Right lobe of liver (tissue), 6 donors: Measurements from ENCODE around the gene MAP4K3. TPM values are rescaled to one million over a fixed set of nuclear protein-coding genes. Genes with fewer than 3 reads are reported as not detected.

ENCODE experiments used
- ATAC-seq, 4 donors: fragments of 200-7000 bp; cut with Tn5 transposase; one replicate each; pipeline ENCODE4 v1.9.1; 2020; ENCODE audit warnings: mild to moderate bottlenecking in 4 of 4, moderate library complexity in 4 of 4
- DNase-seq, 3 donors: peaks; one replicate each; pipeline ENCODE4 v3.0.0-alpha.2; 2020
- H3K27ac ChIP-seq, 3 donors: fragments of 200-600 bp; one replicate each; pipeline ENCODE4 v1.8.0; 2022
- H3K27me3 ChIP-seq, 2 donors: fragments of 200-600 bp; one replicate each; pipeline ENCODE4 v1.8.0; 2022
- H3K36me3 ChIP-seq, 4 donors: fragments of 200-600 bp; sonication (generic) in 1 of 4; one replicate each; pipeline versions ENCODE4 v1.5.1 to v1.8.0; 2017 to 2022; ENCODE audit warnings: control low read depth in 1 of 4
- H3K4me1 ChIP-seq, 4 donors: fragments of 200-600 bp; sonication (generic) in 1 of 4; one replicate each; pipeline versions ENCODE4 v1.5.1 to v1.8.0; 2017 to 2022; ENCODE audit warnings: control low read depth in 1 of 4
- H3K4me3 ChIP-seq, 3 donors: fragments of 200-600 bp; one replicate each; pipeline ENCODE4 v1.8.0; 2022
- H3K9me3 ChIP-seq, 4 donors: fragments of 200-600 bp; sonication (generic) in 1 of 4; one replicate each; pipeline versions ENCODE4 v1.5.1 to v1.8.0; 2017 to 2022; ENCODE audit warnings: control low read depth in 1 of 4
- CTCF ChIP-seq, 4 donors: fragments of 200-600 bp in 3 of 4; fragments of 450-650 bp in 1 of 4; IDR thresholded peaks; one replicate each; pipeline versions ENCODE4 v1.5.1 to v1.8.0; 2016 to 2022; ENCODE audit warnings: antibody characterized with exemption in 4 of 4, mild to moderate bottlenecking in 2 of 4
- POLR2A ChIP-seq: fragments of 450-650 bp; IDR thresholded peaks from one replicate; pipeline ENCODE4 v1.6.1; 2017; ENCODE audit warnings: antibody characterized with exemption, mild to moderate bottlenecking
- WGBS: methylation state at CpG from one replicate; pipeline ENCODE4 v1.1.6; 2018; ENCODE audit warnings: low coverage, low lambda C conversion rate; ENCODE audit not compliant: insufficient coverage; ENCODE audit errors: missing lambda C conversion rate; 5-methylcytosine and 5-hydroxymethylcytosine counted together
- intact Hi-C, 2 donors: fragments of 100-400 bp; cut with DNase I; formaldehyde crosslinking; loops; one replicate each; pipeline versions ENCODE4 v1.11.2 to v1.14.1; 2022
- total RNA-seq, 6 experiments: library from RNA; depleted of rRNA in 2 of 6; stranded (reverse); fragments of >200 nt in 2 of 6; fragmentation: NEBNext Ultra II Directional in 3 of 6; extraction: Animal tissue kit (Norgen Biotek cat#: 25700) in 3 of 6; gene quantifications; one replicate each; pipeline versions ENCODE4 v1.1.0 to v1.2.4, GENCODE V29; 2016 to 2023
- donor health status: DM: no; HTN: yes; CAD: no.
- donor health status: DM: no; HTN: no; CAD: no.
- donor health status: DM: no; HTN: no; CAD: no.
- donor health status: DM: no; HTN: yes; CAD: no.
- donor health status: DM: no; HTN: yes; CAD: no.

The MAP4K3 gene
- total RNA-seq, 6 experiments from 2014 or later: 14.5 to 24.8 (median 17.1) TPM

- peaks cover 0 to 16% (median 5%) of the 10 kb centered on the region in 4 donors for H3K4me1 ChIP-seq
- no peaks in the 10 kb centered on the region for H3K27me3 ChIP-seq
- TF ChIP-seq POLR2A (no peak), CTCF (IDR thresholded peaks at IDR 0.05) (no peak)
- H3K36me3 ChIP-seq: no peaks in the 10 kb centered on the region
- ATAC-seq (peak; percentile 41 to 50 (median 42)), DNase-seq (no peak)
- 53% methylated on average over 2 of the region's 4 CpGs for WGBS
- no peak overlapping the region for H3K27ac ChIP-seq
- intact Hi-C loops: no loop called here
- no peak overlapping the region for H3K4me3 ChIP-seq
- no peaks in the 10 kb centered on the region for H3K9me3 ChIP-seq
Measured at GRCh38 chr2:39403311-39403710, 33.8 kb downstream of the MAP4K3 start.

GRCh38 chr2:39401319-39401718 is 35.8 kb downstream of the MAP4K3 start:
- no peaks in the 10 kb centered on the region for H3K27me3 ChIP-seq
- intact Hi-C loops: no loop called here
- H3K9me3 ChIP-seq: no peaks in the 10 kb centered on the region
- ATAC-seq (no peak), DNase-seq (no peak)
- 86% methylated on average over 2 of the region's 8 CpGs for WGBS
- TF ChIP-seq POLR2A (no peak), CTCF (IDR thresholded peaks at IDR 0.05) (no peak)
- peaks cover 0 to 15% (median 0%) of the 10 kb centered on the region in 4 donors for H3K4me1 ChIP-seq
- H3K27ac ChIP-seq: no peak overlapping the region
- H3K4me3 ChIP-seq: no peak overlapping the region
- H3K36me3 ChIP-seq: no peaks in the 10 kb centered on the region

GRCh38 chr2:39399570-39399969 is 37.5 kb downstream of the MAP4K3 start:
- H3K27ac ChIP-seq: no peak overlapping the region

GRCh38 chr2:39395313-39395712 is 41.8 kb downstream of the MAP4K3 start:
- no peaks in the 10 kb centered on the region for H3K9me3 ChIP-seq
- 81% methylated on average over 2 of the region's 2 CpGs for WGBS
- H3K27ac ChIP-seq: no peak overlapping the region
- DNase-seq (no peak), ATAC-seq (peak in 2 of 4 donors; percentile 26 to 55)
- H3K4me3 ChIP-seq: no peak overlapping the region
- peaks cover 0 to 15% (median 2%) of the 10 kb centered on the region in 4 donors for H3K4me1 ChIP-seq
- intact Hi-C loops: no loop called here
- no peaks in the 10 kb centered on the region for H3K27me3 ChIP-seq
- TF ChIP-seq CTCF (IDR thresholded peaks at IDR 0.05): no peak
- no peak for TF ChIP-seq POLR2A
- no peaks in the 10 kb centered on the region for H3K36me3 ChIP-seq

More at GRCh38 chr2:39399570-39399969, 37.5 kb downstream of the MAP4K3 start:
- Histone ChIP-seq H3K4me1 (peaks cover 0 to 15% (median 2%) of the 10 kb centered on the region in 4 donors), H3K36me3 (no peaks in the 10 kb centered on the region), H3K9me3 (no peaks in the 10 kb centered on the region), H3K27me3 (no peaks in the 10 kb centered on the region), H3K4me3 (no peak overlapping the region)
- intact Hi-C loops: no loop called here
- ATAC-seq: no peak
- 82% methylated on average over 1 of the region's 1 CpG for WGBS
- DNase-seq: no peak
- TF ChIP-seq CTCF (IDR thresholded peaks at IDR 0.05) (no peak), POLR2A (no peak)

GRCh38 chr2:39394516-39394961 is 42.5 kb downstream of the MAP4K3 start:
- WGBS: 63% methylated on average over 5 of the region's 5 CpGs
- Histone ChIP-seq H3K4me1 (peaks cover 0 to 9% (median 2%) of the 10 kb centered on the region in 4 donors), H3K27ac (no peak overlapping the region), H3K4me3 (no peak overlapping the region), H3K9me3 (no peaks in the 10 kb centered on the region), H3K27me3 (no peaks in the 10 kb centered on the region), H3K36me3 (no peaks in the 10 kb centered on the region)
- TF ChIP-seq POLR2A (no peak), CTCF (IDR thresholded peaks at IDR 0.05) (no peak)
- intact Hi-C loops: no loop called here
- DNase-seq (no peak), ATAC-seq (no peak)
